BJ (cell line): ENCODE results near the gene KIDINS220. TPM values are rescaled to one million over a fixed set of nuclear protein-coding genes. Genes with fewer than 3 reads are reported as not detected.

Source experiments
- CTCF ChIA-PET: fragments of 350-600 bp; formaldehyde crosslinking; extraction: SDS; loops from one replicate; lab custom pipeline; 2021; ENCODE audit warnings: antibody characterized with exemption, inconsistent platforms; lab: Yijun Ruan, JAX
- POLR2A ChIA-PET: fragments of 300-600 bp; sonication (Branson Sonifier 250); formaldehyde crosslinking; extraction: SDS; loops from one replicate; lab custom pipeline; 2021; ENCODE audit warnings: antibody characterized with exemption; lab: Charles Lee
- DNase-seq: peaks from one replicate; pipeline ENCODE4 v3.0.0-alpha.2; 2011; ENCODE audit warnings: low read depth
- H3K27me3 ChIP-seq: 2 replicates; pipeline ENCODE4 v1.6.0; 2011; ENCODE audit warnings: low read length; ENCODE audit not compliant: control insufficient read depth, insufficient read depth
- H3K36me3 ChIP-seq: 2 replicates; pipeline ENCODE4 v1.5.1; 2011; ENCODE audit warnings: low read length; ENCODE audit not compliant: control insufficient read depth, insufficient read depth
- H3K4me3 ChIP-seq: 2 replicates; pipeline ENCODE4 v1.5.1; 2011; ENCODE audit warnings: low read depth, mild to moderate bottlenecking, control low read depth, low read length
- polyA plus RNA-seq: library from polyadenylated mRNA; depleted of rRNA; stranded (reverse); fragments of >200 nt; gene quantifications from 2 replicates; pipeline ENCODE4 v1.2.3, GENCODE V29; 2011
- TF ChIP-seq, protein P1 (sequence below): IDR thresholded peaks from 2 replicates; pipeline ENCODE4 v1.5.1; 2011; ENCODE audit warnings: low read depth, mild to moderate bottlenecking, control low read depth, inconsistent platforms, low read length, moderate library complexity; ENCODE audit not compliant: insufficient read depth

KIDINS220 gene
- polyA plus RNA-seq, 1 experiment, result 34.8 TPM

GRCh38 chr2:8704906-8705305 lies 132.5 kb downstream of the KIDINS220 start:
- no peaks in the 10 kb centered on the region for H3K27me3 ChIP-seq
- DNase-seq, result no peak
- ChIA-PET POLR2A (interaction anchor here (0.6 kb wide), 1 partner anchor 971 kb away, joined by 4 read pairs; no protein-coding TSS in a partner anchor), CTCF (interaction anchor here (1.2 kb wide), 1 partner anchor 12 kb away, joined by 5 read pairs; no protein-coding TSS in a partner anchor)
- no peaks in the 10 kb centered on the region for H3K36me3 ChIP-seq
- TF ChIP-seq, protein P1, sequence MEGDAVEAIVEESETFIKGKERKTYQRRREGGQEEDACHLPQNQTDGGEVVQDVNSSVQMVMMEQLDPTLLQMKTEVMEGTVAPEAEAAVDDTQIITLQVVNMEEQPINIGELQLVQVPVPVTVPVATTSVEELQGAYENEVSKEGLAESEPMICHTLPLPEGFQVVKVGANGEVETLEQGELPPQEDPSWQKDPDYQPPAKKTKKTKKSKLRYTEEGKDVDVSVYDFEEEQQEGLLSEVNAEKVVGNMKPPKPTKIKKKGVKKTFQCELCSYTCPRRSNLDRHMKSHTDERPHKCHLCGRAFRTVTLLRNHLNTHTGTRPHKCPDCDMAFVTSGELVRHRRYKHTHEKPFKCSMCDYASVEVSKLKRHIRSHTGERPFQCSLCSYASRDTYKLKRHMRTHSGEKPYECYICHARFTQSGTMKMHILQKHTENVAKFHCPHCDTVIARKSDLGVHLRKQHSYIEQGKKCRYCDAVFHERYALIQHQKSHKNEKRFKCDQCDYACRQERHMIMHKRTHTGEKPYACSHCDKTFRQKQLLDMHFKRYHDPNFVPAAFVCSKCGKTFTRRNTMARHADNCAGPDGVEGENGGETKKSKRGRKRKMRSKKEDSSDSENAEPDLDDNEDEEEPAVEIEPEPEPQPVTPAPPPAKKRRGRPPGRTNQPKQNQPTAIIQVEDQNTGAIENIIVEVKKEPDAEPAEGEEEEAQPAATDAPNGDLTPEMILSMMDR, result no peak
- no peak overlapping the region for H3K4me3 ChIP-seq

- TF ChIP-seq, protein P1, result no peak
- POLR2A ChIA-PET, result no interaction called here
- H3K36me3 ChIP-seq, result no peaks in the 10 kb centered on the region
- H3K4me3 ChIP-seq, result no peak overlapping the region
- no peak for DNase-seq
- no peaks in the 10 kb centered on the region for H3K27me3 ChIP-seq
- CTCF ChIA-PET, result no interaction called here
Observed at GRCh38 chr2:8701681-8702379, 135.6 kb downstream of the KIDINS220 start.

GRCh38 chr2:8699839-8700238 lies 137.6 kb downstream of the KIDINS220 start:
- ChIA-PET POLR2A (no interaction called here), CTCF (no interaction called here)
- DNase-seq, result no peak
- H3K36me3 ChIP-seq, result no peaks in the 10 kb centered on the region
- no peaks in the 10 kb centered on the region for H3K27me3 ChIP-seq
- TF ChIP-seq, protein P1, result no peak
- no peak overlapping the region for H3K4me3 ChIP-seq

DNA sequence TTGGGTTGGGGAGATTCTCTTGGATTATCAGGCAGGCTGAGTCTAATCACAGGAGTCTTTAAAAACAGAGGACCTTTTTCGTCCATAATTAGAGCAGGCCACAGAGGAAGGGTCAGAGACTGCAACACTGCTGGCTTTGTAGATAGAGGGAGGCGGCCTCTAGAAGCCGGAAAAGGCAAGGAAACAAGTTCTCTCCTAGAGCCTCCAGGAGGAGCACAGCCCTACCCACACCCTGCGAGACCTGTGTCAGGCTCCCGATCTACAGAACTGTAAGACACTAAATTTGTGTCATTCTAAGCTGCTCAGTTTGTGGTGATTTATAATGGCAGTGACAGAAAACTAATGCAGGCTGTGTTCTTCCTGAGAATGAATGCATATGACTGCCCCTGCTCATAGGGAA lies 140.2 kb downstream of the KIDINS220 start:
- ChIA-PET CTCF (no interaction called here), POLR2A (no interaction called here)
- Histone ChIP-seq H3K27me3 (no peaks in the 10 kb centered on the region), H3K4me3 (no peak overlapping the region), H3K36me3 (no peaks in the 10 kb centered on the region)
- TF ChIP-seq, protein P1, result no peak
- DNase-seq, result no peak

DNA sequence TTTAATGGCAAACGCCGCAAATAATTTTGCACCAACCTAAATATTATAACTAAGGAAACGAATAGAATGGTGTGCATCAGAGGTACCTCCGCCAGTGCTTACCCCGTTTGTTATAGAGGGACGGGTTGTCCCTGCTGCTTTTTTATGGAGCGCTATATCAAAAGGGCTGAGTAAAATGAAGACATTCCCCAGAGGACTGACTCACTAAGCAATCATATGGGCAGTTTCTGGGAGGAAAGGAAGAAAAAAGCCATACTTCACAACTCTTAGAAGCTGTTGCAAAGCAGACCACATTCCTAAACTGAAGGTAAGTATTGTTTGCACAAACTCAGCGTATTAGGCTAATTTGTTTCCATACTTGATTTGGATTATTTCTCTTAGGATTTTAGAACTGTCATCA lies 142.7 kb downstream of the KIDINS220 start:
- Histone ChIP-seq H3K4me3 (no peak overlapping the region), H3K36me3 (no peaks in the 10 kb centered on the region), H3K27me3 (no peaks in the 10 kb centered on the region)
- DNase-seq, result no peak
- POLR2A ChIA-PET, result no interaction called here
- TF ChIP-seq, protein P1, result no peak
- CTCF ChIA-PET, result interaction anchor here (0.6 to 1.8 kb wide), 2 partner anchors 69 to 603 kb away, joined by 3 to 5 read pairs; no protein-coding TSS in a partner anchor
